Thyroid gland (tissue), 4 donors: ENCODE measurements around the gene FGGY. TPM values are rescaled to one million over a fixed set of nuclear protein-coding genes. Genes with fewer than 3 reads are reported as not detected.

ENCODE experiments used
- DNase-seq, 2 donors: peaks; one replicate each; pipeline ENCODE4 v3.0.0-alpha.2; 2019
- H3K27ac ChIP-seq, 3 donors: fragments of 200-600 bp; sonication (generic); 1 replicate in 2 of 3; 2 replicates in 1 of 3; pipeline ENCODE4 v1.5.1; 2016 to 2019; ENCODE audit warnings: mild to moderate bottlenecking in 1 of 3, moderate library complexity in 1 of 3
- H3K27me3 ChIP-seq: fragments of 200-600 bp; sonication (generic); one replicate; pipeline ENCODE4 v1.5.1; 2019
- H3K36me3 ChIP-seq, 2 donors: fragments of 200-600 bp; sonication (generic); one replicate each; pipeline ENCODE4 v1.5.1; 2016 to 2019
- H3K4me1 ChIP-seq, 2 donors: fragments of 200-600 bp; sonication (generic); one replicate each; pipeline ENCODE4 v1.5.1; 2017 to 2019
- H3K4me3 ChIP-seq, 3 donors: fragments of 200-600 bp; sonication (generic); replicated peaks in 1 of 3; 1 replicate in 2 of 3; 2 replicates in 1 of 3; pipeline ENCODE4 v1.5.1; 2016; ENCODE audit warnings: mild to moderate bottlenecking in 1 of 3
- H3K9me3 ChIP-seq: fragments of 200-600 bp; sonication (generic); one replicate; pipeline ENCODE4 v1.5.1; 2017
- POLR2A ChIP-seq, 2 donors: fragments of 450-650 bp; IDR thresholded peaks; one replicate each; pipeline ENCODE4 v1.6.1; 2017; ENCODE audit warnings: antibody characterized with exemption in 2 of 2, mild to moderate bottlenecking in 2 of 2, moderate library complexity in 1 of 2
- WGBS, 2 donors: methylation state at CpG; one replicate each; pipeline ENCODE4 v1.1.5; 2017; 5-methylcytosine and 5-hydroxymethylcytosine counted together
- intact Hi-C: fragments of 100-400 bp; cut with DNase I; formaldehyde crosslinking; loops from one replicate; pipeline ENCODE4 v1.15.1; 2023
- total RNA-seq, 4 donors: library from RNA; depleted of rRNA; stranded (reverse); fragments of >200 nt; gene quantifications; one replicate each; pipeline ENCODE4 v1.2.3, GENCODE V29; 2016
- TF ChIP-seq, protein P1 (sequence below), 6 experiments: fragments of 200-600 bp in 3 of 6; fragments of 450-650 bp in 3 of 6; sonication (generic) in 3 of 6; IDR thresholded peaks; one replicate each; pipeline ENCODE4 v1.5.1; 2016 to 2019; ENCODE audit warnings: antibody characterized with exemption in 6 of 6, mild to moderate bottlenecking in 2 of 6, inconsistent platforms in 1 of 6, moderate library complexity in 1 of 6

The FGGY gene
- total RNA-seq, 4 donors from 2014 or later, result 24.6 to 46.1 (median 36.4) TPM

DNA sequence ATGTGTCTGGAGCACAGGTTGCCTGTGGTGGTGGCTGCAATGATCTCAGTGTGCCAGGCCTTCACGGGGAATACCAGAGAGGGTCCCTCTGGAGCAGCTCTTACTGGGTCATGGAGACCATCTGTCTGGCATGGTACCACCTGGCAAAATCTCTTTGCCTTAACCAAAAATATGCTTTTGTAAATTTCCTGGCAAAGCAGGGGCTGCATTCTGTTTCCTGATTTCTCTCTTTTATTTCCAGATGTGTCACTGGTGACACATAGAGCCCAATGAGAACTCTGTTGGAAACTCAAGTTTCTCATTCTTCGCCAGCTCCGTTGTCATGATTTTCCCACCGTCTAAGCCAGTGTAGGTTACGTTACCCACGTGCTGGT lies 136.5 kb downstream of the FGGY start:
- H3K27ac ChIP-seq, result no peak overlapping the region
- intact Hi-C loops, result no loop called here
- peaks cover 15 to 27% of the 10 kb centered on the region in 2 donors for H3K4me1 ChIP-seq
- H3K4me3 ChIP-seq, result no peak overlapping the region
- H3K9me3 ChIP-seq, result no peaks in the 10 kb centered on the region
- 70 to 88% methylated on average over 6 of the region's 6 CpGs for WGBS, 2 donors
- TF ChIP-seq, protein P1, sequence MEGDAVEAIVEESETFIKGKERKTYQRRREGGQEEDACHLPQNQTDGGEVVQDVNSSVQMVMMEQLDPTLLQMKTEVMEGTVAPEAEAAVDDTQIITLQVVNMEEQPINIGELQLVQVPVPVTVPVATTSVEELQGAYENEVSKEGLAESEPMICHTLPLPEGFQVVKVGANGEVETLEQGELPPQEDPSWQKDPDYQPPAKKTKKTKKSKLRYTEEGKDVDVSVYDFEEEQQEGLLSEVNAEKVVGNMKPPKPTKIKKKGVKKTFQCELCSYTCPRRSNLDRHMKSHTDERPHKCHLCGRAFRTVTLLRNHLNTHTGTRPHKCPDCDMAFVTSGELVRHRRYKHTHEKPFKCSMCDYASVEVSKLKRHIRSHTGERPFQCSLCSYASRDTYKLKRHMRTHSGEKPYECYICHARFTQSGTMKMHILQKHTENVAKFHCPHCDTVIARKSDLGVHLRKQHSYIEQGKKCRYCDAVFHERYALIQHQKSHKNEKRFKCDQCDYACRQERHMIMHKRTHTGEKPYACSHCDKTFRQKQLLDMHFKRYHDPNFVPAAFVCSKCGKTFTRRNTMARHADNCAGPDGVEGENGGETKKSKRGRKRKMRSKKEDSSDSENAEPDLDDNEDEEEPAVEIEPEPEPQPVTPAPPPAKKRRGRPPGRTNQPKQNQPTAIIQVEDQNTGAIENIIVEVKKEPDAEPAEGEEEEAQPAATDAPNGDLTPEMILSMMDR (IDR thresholded peaks at IDR 0.05), result no peak
- no peak for TF ChIP-seq POLR2A (IDR thresholded peaks at IDR 0.05)
- H3K27me3 ChIP-seq, result no peaks in the 10 kb centered on the region
- no peak for DNase-seq
- no peaks in the 10 kb centered on the region for H3K36me3 ChIP-seq

GRCh38 chr1:59434336-59434735 lies 137.4 kb downstream of the FGGY start:
- Histone ChIP-seq H3K4me3 (no peak overlapping the region), H3K36me3 (no peaks in the 10 kb centered on the region), H3K4me1 (peaks cover 15 to 27% of the 10 kb centered on the region in 2 donors), H3K27me3 (no peaks in the 10 kb centered on the region), H3K9me3 (no peaks in the 10 kb centered on the region), H3K27ac (no peak overlapping the region)
- peak; percentile 64 to 65 for DNase-seq
- 45 to 55% methylated on average over 3 of the region's 3 CpGs for WGBS, 2 donors
- intact Hi-C loops, result no loop called here
- no peak for TF ChIP-seq POLR2A (IDR thresholded peaks at IDR 0.05)
- TF ChIP-seq, protein P1 (IDR thresholded peaks at IDR 0.05), result no peak

DNA sequence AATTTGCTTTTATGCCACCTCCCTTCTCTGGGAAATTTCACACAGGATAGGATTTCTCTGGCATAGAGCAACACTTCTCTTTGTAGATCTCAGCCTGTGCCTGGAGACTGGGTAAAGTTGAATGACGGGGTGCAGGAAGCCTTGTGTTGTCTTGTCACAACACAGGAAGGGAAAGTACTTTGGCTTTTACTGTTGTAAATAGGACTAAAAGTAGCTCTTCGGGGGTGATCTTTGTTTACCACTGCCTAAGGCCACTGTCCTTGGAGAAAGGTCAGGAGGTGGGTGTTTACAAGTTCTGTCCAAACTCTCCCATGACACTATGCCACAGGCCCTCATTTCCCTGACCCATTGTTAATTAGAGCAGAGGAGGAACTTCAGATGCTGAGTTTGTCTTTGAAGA lies 139.7 kb downstream of the FGGY start:
- 56 to 65% methylated on average over 2 of the region's 2 CpGs for WGBS, 2 donors

DNA sequence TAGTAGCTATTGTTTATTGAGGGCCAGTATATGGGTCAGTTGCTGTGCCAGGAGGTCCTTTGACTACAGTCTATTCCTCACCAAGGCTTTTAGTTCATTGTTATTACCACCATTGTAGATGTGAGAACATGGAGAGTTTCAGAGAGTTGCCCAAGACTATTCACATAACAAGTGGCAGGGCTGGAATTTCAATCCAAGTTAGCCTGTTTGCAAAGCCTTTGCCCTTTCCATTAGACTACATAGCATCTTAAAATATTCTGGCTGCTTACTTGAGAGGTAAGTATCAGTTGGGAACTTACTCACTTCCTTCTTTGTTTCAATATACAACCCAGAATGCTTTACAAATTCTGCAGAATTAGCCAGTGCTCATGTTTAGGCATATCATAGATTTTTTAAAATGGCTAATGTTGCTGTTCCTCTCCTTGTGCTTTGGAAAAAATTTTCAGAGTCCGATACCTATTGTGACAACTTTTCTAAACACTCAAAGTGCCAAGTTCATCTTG lies 141.2 kb downstream of the FGGY start:
- H3K9me3 ChIP-seq, result no peaks in the 10 kb centered on the region
- TF ChIP-seq, protein P1 (IDR thresholded peaks at IDR 0.05), result no peak
- TF ChIP-seq POLR2A (IDR thresholded peaks at IDR 0.05), result no peak
- intact Hi-C loops, result no loop called here
- DNase-seq, result no peak
- H3K27me3 ChIP-seq, result no peaks in the 10 kb centered on the region
- no peak overlapping the region for H3K4me3 ChIP-seq
- H3K27ac ChIP-seq, result no peak overlapping the region
- H3K36me3 ChIP-seq, result no peaks in the 10 kb centered on the region
- WGBS, 2 donors, result 92 to 93% methylated on average over 1 of the region's 1 CpG
- H3K4me1 ChIP-seq, result peaks cover 4 to 14% of the 10 kb centered on the region in 2 donors

More for the DNA sequence above, 139.7 kb downstream of the FGGY start:
- H3K4me1 ChIP-seq, result peaks cover 15 to 27% of the 10 kb centered on the region in 2 donors
- H3K27ac ChIP-seq, result no peak overlapping the region
- no peak for DNase-seq
- no peak overlapping the region for H3K4me3 ChIP-seq
- TF ChIP-seq, protein P1 (IDR thresholded peaks at IDR 0.05), result no peak
- TF ChIP-seq POLR2A (IDR thresholded peaks at IDR 0.05), result no peak
- intact Hi-C loops, result no loop called here
- no peaks in the 10 kb centered on the region for H3K27me3 ChIP-seq
- H3K9me3 ChIP-seq, result no peaks in the 10 kb centered on the region
- H3K36me3 ChIP-seq, result no peaks in the 10 kb centered on the region

DNA sequence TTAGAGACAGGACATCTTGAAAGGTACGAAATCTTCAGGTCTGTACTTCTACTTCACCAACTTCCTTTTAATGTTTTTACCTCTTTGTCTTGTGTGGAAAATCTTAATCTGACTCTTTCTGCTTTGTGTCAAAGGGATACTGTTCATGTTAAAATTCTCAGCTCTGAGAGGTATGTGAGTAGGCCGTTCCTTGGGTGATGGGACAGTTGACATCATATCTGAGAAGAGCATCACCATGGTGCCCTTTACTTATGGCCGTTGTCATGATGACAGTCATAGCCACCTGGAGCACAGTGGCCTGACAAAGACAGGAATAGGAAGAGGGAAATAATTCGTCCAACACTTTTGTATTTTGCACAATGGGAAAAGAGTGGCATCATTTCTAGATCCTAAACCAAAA lies 145.6 kb downstream of the FGGY start:
- WGBS, 2 donors, result 93% methylated on average over 4 of the region's 4 CpGs
- no peak overlapping the region for H3K27ac ChIP-seq
- no peaks in the 10 kb centered on the region for H3K36me3 ChIP-seq
- TF ChIP-seq POLR2A (IDR thresholded peaks at IDR 0.05), result no peak
- TF ChIP-seq, protein P1 (IDR thresholded peaks at IDR 0.05), result no peak
- H3K4me3 ChIP-seq, result no peak overlapping the region
- intact Hi-C loops, result no loop called here
- H3K4me1 ChIP-seq, result peaks cover 7% of the 10 kb centered on the region in 2 donors
- H3K9me3 ChIP-seq, result no peaks in the 10 kb centered on the region
- DNase-seq, result no peak
- H3K27me3 ChIP-seq, result no peaks in the 10 kb centered on the region
